WTC11 (cell line): ENCODE data around the gene IL9R. TPM values are rescaled to one million over a fixed set of nuclear protein-coding genes. Genes with fewer than 3 reads are reported as not detected.

Experiments
- ATAC-seq: fragments of 200-7000 bp; cut with Tn5 transposase; 2 replicates; pipeline ENCODE4 v1.10.0; 2021; ENCODE audit warnings: mild to moderate bottlenecking, moderate library complexity
- Bru-seq: library from RNA; stranded (reverse); fragments of 400-500 nt; gene quantifications from one replicate; lab custom pipeline; 2021; lab: Mats Ljungman, UMichigan
- CTCF ChIA-PET: fragments of 300-600 bp; sonication (Branson Sonifier 250); formaldehyde crosslinking; loops from one replicate; lab custom pipeline; 2021; ENCODE audit warnings: antibody characterized with exemption; lab: Charles Lee
- POLR2A ChIA-PET: fragments of 350-600 bp; sonication (Branson Sonifier 250); formaldehyde crosslinking; loops from one replicate; lab custom pipeline; 2021; ENCODE audit warnings: antibody characterized with exemption; lab: Charles Lee
- DNase-seq: peaks from one replicate; pipeline ENCODE4 v3.0.0; 2021; ENCODE audit warnings: low spot score
- H3K27ac Mint-ChIP-seq: 2 replicates; pipeline ENCODE4 v1.8.0; 2021; ENCODE audit warnings: mixed read lengths
- H3K27me3 Mint-ChIP-seq: 2 replicates; pipeline ENCODE4 v1.8.0; 2021; ENCODE audit warnings: low read depth, mild to moderate bottlenecking, moderate library complexity, mixed read lengths
- H3K36me3 Mint-ChIP-seq: 2 replicates; pipeline ENCODE4 v1.8.0; 2021; ENCODE audit warnings: mixed read lengths
- H3K4me1 Mint-ChIP-seq: 2 replicates; pipeline ENCODE4 v1.8.0; 2022; ENCODE audit warnings: mixed read lengths
- H3K4me3 Mint-ChIP-seq: 2 replicates; pipeline ENCODE4 v1.8.0; 2021; ENCODE audit warnings: mild to moderate bottlenecking, moderate library complexity, mixed read lengths
- H3K9me3 Mint-ChIP-seq: 2 replicates; pipeline ENCODE4 v1.8.0; 2021; ENCODE audit warnings: mixed read lengths
- CREB1 ChIP-seq: sonication (generic); formaldehyde crosslinking; IDR thresholded peaks from 2 replicates; pipeline ENCODE4 v1.8.0; 2023; ENCODE audit warnings: mild to moderate bottlenecking, missing genetic modification reagents
- EMX1 ChIP-seq: fragments of 250-450 bp; sonication (Bioruptor Pico); IDR thresholded peaks from 2 replicates; pipeline ENCODE4 v1.8.0; 2021; ENCODE audit warnings: mild to moderate bottlenecking
- ESRRA ChIP-seq: sonication (generic); formaldehyde crosslinking; IDR thresholded peaks from 2 replicates; pipeline ENCODE4 v1.8.1; 2022; ENCODE audit warnings: mild to moderate bottlenecking, missing genetic modification reagents, borderline replicate concordance
- FOXK1 ChIP-seq: sonication (generic); formaldehyde crosslinking; IDR thresholded peaks from 2 replicates; pipeline ENCODE4 v1.8.0; 2022; ENCODE audit warnings: mild to moderate bottlenecking, moderate library complexity, missing genetic modification reagents
- GABPB1 ChIP-seq: sonication (generic); formaldehyde crosslinking; IDR thresholded peaks from 2 replicates; pipeline ENCODE4 v1.8.1; 2023; ENCODE audit warnings: mild to moderate bottlenecking, missing genetic modification reagents
- GTF2I ChIP-seq: fragments of 250-450 bp; sonication (Bioruptor Pico); conservative IDR thresholded peaks from 2 replicates; pipeline ENCODE4 v1.4.0; 2021; ENCODE audit warnings: mild to moderate bottlenecking
- NFE2L1 ChIP-seq: sonication (generic); formaldehyde crosslinking; IDR thresholded peaks from 2 replicates; pipeline ENCODE4 v1.8.1; 2023; ENCODE audit warnings: missing genetic modification reagents
- SOX15 ChIP-seq: fragments of 250-450 bp; sonication (Bioruptor Pico); IDR thresholded peaks from 2 replicates; pipeline ENCODE4 v1.9.0; 2021; ENCODE audit warnings: mild to moderate bottlenecking
- TEAD1 ChIP-seq: sonication (generic); formaldehyde crosslinking; IDR thresholded peaks from 2 replicates; pipeline ENCODE4 v1.8.0; 2022; ENCODE audit warnings: mild to moderate bottlenecking, missing genetic modification reagents
- TEAD4 ChIP-seq: sonication (generic); formaldehyde crosslinking; IDR thresholded peaks from 2 replicates; pipeline ENCODE4 v1.8.0; 2022; ENCODE audit warnings: mild to moderate bottlenecking, missing genetic modification reagents
- TP53 ChIP-seq: sonication (generic); formaldehyde crosslinking; IDR thresholded peaks from 2 replicates; pipeline ENCODE4 v1.8.1; 2023; ENCODE audit warnings: mild to moderate bottlenecking, missing genetic modification reagents
- ZBTB21 ChIP-seq: sonication (generic); formaldehyde crosslinking; IDR thresholded peaks from 2 replicates; pipeline ENCODE4 v1.8.1; 2023; ENCODE audit warnings: mild to moderate bottlenecking, missing genetic modification reagents, borderline replicate concordance
- ZNF219 ChIP-seq: sonication (generic); formaldehyde crosslinking; IDR thresholded peaks from 2 replicates; pipeline ENCODE4 v1.8.0; 2023; ENCODE audit warnings: missing genetic modification reagents, mild to moderate bottlenecking, borderline replicate concordance
- ZNF317 ChIP-seq: sonication (generic); formaldehyde crosslinking; IDR thresholded peaks from 2 replicates; pipeline ENCODE4 v1.8.1; 2023; ENCODE audit warnings: low read depth, mild to moderate bottlenecking, moderate library complexity, missing genetic modification reagents, borderline replicate concordance
- ZNF416 ChIP-seq: fragments of 250-450 bp; sonication (Bioruptor Pico); IDR thresholded peaks from 2 replicates; pipeline ENCODE4 v1.9.0; 2021; ENCODE audit warnings: mild to moderate bottlenecking, inconsistent platforms
- long read RNA-seq, 3 experiments: library from RNA in 1 of 3; library from capped mRNA in 1 of 3; library from polyadenylated mRNA in 1 of 3; unstranded in 2 of 3; stranded (forward) in 1 of 3; transcript quantifications; one replicate each; pipeline ENCODE4 v2.0.0, GENCODE V29; 2021
- total RNA-seq: library from RNA; stranded (reverse); gene quantifications from 3 replicates; pipeline ENCODE4 v1.2.3, GENCODE V29; 2021
- TF ChIP-seq, protein P1 (sequence below): sonication (generic); formaldehyde crosslinking; IDR thresholded peaks from 2 replicates; pipeline ENCODE4 v1.8.0; 2023; ENCODE audit warnings: missing genetic modification reagents, mild to moderate bottlenecking, borderline replicate concordance
- TF ChIP-seq, protein P2 (sequence below): sonication (generic); formaldehyde crosslinking; IDR thresholded peaks from 2 replicates; pipeline ENCODE4 v1.8.1; 2022; ENCODE audit warnings: low read depth, mild to moderate bottlenecking, moderate library complexity, missing genetic modification reagents, borderline replicate concordance
- TF ChIP-seq, protein P3 (sequence below): sonication (generic); formaldehyde crosslinking; IDR thresholded peaks from 2 replicates; pipeline ENCODE4 v1.8.1; 2023; ENCODE audit warnings: mild to moderate bottlenecking, missing genetic modification reagents, moderate library complexity
- TF ChIP-seq, protein P4 (sequence below): fragments of 250-450 bp; sonication (Bioruptor Pico); IDR thresholded peaks from 2 replicates; pipeline ENCODE4 v1.9.0; 2021; ENCODE audit warnings: moderate library complexity, mild to moderate bottlenecking, inconsistent platforms, borderline replicate concordance
- TF ChIP-seq, protein P5 (sequence below): sonication (generic); formaldehyde crosslinking; IDR thresholded peaks from 2 replicates; pipeline ENCODE4 v1.8.0; 2022; ENCODE audit warnings: missing genetic modification reagents
- TF ChIP-seq, protein P6 (sequence below): fragments of 250-450 bp; sonication (Bioruptor Pico); conservative IDR thresholded peaks from 2 replicates; pipeline ENCODE4 v1.9.0; 2021; ENCODE audit warnings: mild to moderate bottlenecking

The IL9R gene, protein sequence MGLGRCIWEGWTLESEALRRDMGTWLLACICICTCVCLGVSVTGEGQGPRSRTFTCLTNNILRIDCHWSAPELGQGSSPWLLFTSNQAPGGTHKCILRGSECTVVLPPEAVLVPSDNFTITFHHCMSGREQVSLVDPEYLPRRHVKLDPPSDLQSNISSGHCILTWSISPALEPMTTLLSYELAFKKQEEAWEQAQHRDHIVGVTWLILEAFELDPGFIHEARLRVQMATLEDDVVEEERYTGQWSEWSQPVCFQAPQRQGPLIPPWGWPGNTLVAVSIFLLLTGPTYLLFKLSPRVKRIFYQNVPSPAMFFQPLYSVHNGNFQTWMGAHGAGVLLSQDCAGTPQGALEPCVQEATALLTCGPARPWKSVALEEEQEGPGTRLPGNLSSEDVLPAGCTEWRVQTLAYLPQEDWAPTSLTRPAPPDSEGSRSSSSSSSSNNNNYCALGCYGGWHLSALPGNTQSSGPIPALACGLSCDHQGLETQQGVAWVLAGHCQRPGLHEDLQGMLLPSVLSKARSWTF
- total RNA-seq = 1.3 to 2.0 TPM (median 1.9 TPM) in 3 replicates
- Bru-seq, nascent RNA = not detected
- long read RNA-seq, experiment 1 = 0 reads
- long read RNA-seq, experiment 2 = 0 reads
- long read RNA-seq, experiment 3 = 0 reads

DNA sequence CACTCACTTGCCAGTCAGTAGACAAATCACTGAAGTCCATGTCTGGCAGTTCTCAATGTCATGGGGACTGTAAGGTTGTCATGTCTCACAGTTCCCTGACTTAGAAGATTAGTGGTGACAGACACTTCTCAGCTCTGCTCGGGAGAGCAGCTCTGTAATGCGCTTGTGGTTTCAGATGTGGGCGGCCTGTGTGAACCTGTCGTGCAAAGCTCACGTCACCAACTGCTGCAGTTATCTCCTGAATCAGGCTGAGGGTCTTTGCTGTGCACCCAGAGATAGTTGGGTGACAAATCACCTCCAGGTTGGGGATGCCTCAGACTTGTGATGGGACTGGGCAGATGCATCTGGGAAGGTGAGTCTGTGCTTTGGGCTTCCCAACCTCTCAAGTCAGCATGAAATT is at the start of gene IL9R:
Gene IL9R, plus strand, starts transcription at position 261 of the 400 bp plus-strand sequence. Its CDS starts 64 bp downstream, at position 325.
- H3K4me3 Mint-ChIP-seq = no peak within 1 kb of the TSS
- no peaks in the 10 kb centered on the region for H3K4me1 Mint-ChIP-seq
- ChIA-PET CTCF (no interaction called here), POLR2A (no interaction called here)
- TF ChIP-seq, protein P1, sequence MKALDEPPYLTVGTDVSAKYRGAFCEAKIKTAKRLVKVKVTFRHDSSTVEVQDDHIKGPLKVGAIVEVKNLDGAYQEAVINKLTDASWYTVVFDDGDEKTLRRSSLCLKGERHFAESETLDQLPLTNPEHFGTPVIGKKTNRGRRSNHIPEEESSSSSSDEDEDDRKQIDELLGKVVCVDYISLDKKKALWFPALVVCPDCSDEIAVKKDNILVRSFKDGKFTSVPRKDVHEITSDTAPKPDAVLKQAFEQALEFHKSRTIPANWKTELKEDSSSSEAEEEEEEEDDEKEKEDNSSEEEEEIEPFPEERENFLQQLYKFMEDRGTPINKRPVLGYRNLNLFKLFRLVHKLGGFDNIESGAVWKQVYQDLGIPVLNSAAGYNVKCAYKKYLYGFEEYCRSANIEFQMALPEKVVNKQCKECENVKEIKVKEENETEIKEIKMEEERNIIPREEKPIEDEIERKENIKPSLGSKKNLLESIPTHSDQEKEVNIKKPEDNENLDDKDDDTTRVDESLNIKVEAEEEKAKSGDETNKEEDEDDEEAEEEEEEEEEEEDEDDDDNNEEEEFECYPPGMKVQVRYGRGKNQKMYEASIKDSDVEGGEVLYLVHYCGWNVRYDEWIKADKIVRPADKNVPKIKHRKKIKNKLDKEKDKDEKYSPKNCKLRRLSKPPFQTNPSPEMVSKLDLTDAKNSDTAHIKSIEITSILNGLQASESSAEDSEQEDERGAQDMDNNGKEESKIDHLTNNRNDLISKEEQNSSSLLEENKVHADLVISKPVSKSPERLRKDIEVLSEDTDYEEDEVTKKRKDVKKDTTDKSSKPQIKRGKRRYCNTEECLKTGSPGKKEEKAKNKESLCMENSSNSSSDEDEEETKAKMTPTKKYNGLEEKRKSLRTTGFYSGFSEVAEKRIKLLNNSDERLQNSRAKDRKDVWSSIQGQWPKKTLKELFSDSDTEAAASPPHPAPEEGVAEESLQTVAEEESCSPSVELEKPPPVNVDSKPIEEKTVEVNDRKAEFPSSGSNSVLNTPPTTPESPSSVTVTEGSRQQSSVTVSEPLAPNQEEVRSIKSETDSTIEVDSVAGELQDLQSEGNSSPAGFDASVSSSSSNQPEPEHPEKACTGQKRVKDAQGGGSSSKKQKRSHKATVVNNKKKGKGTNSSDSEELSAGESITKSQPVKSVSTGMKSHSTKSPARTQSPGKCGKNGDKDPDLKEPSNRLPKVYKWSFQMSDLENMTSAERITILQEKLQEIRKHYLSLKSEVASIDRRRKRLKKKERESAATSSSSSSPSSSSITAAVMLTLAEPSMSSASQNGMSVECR (CRISPR knock-in tag) = no peak
- no peak for TF ChIP-seq ESRRA
- TF ChIP-seq, protein P2, sequence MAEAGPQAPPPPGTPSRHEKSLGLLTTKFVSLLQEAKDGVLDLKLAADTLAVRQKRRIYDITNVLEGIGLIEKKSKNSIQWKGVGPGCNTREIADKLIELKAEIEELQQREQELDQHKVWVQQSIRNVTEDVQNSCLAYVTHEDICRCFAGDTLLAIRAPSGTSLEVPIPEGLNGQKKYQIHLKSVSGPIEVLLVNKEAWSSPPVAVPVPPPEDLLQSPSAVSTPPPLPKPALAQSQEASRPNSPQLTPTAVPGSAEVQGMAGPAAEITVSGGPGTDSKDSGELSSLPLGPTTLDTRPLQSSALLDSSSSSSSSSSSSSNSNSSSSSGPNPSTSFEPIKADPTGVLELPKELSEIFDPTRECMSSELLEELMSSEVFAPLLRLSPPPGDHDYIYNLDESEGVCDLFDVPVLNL (CRISPR knock-in tag) = no peak
- TF ChIP-seq TEAD4 (CRISPR knock-in tag) = no peak
- no peak for TF ChIP-seq EMX1 (CRISPR knock-in tag)
- TF ChIP-seq CREB1 (CRISPR knock-in tag) = no peak
- TF ChIP-seq ZNF416 (CRISPR knock-in tag) = no peak
- TF ChIP-seq FOXK1 (CRISPR knock-in tag) = no peak
- TF ChIP-seq SOX15 (CRISPR knock-in tag) = no peak
- TF ChIP-seq, protein P3, sequence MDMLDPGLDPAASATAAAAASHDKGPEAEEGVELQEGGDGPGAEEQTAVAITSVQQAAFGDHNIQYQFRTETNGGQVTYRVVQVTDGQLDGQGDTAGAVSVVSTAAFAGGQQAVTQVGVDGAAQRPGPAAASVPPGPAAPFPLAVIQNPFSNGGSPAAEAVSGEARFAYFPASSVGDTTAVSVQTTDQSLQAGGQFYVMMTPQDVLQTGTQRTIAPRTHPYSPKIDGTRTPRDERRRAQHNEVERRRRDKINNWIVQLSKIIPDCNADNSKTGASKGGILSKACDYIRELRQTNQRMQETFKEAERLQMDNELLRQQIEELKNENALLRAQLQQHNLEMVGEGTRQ = no peak
- TF ChIP-seq TP53 = no peak
- ATAC-seq (no peak), DNase-seq (no peak)
- peaks cover 5% of the 10 kb centered on the region; the same call in 1 of the 2 replicates for H3K27me3 Mint-ChIP-seq
- no peak within 1 kb of the TSS for H3K27ac Mint-ChIP-seq
- peaks cover 27% of the 10 kb centered on the region for H3K9me3 Mint-ChIP-seq
- H3K36me3 Mint-ChIP-seq = peaks cover 14% of the 10 kb centered on the region

DNA sequence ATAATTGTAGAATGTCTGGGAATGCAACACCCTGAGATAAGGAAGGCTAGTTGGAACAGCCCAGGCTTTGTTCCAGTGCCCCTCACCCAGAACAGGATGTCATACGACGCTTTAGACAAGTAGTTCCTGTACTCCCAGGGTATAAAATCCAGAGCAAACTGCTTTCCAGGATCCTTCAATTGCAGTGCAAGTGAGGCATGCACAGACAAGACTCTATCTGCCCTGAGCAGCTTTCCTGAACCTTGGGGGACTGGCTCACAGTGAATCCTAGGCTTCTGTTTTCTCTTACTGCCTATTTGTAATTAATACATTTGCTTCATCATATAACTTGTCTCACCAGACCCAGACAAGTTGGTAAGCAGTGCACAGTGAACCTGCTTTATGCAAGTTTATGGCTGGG is 48.4 kb upstream of the IL9R start:
- H3K4me3 Mint-ChIP-seq = no peak overlapping the region
- H3K4me1 Mint-ChIP-seq = no peaks in the 10 kb centered on the region
- CTCF ChIA-PET = no interaction called here
- no peaks in the 10 kb centered on the region for H3K27me3 Mint-ChIP-seq
- DNase-seq (no peak), ATAC-seq (no peak)
- POLR2A ChIA-PET = no interaction called here
- H3K36me3 Mint-ChIP-seq = peaks cover 16% of the 10 kb centered on the region
- no peak overlapping the region for H3K27ac Mint-ChIP-seq
- H3K9me3 Mint-ChIP-seq = peaks cover 14% of the 10 kb centered on the region
- TF ChIP-seq ZBTB21 (CRISPR knock-in tag) (no peak), TEAD1 (CRISPR knock-in tag) (no peak), GABPB1 (CRISPR knock-in tag) (no peak), ZNF219 (CRISPR knock-in tag) (no peak), GTF2I (no peak), NFE2L1 (CRISPR knock-in tag) (no peak), ZNF317 (CRISPR knock-in tag) (no peak)
- TF ChIP-seq, protein P4, sequence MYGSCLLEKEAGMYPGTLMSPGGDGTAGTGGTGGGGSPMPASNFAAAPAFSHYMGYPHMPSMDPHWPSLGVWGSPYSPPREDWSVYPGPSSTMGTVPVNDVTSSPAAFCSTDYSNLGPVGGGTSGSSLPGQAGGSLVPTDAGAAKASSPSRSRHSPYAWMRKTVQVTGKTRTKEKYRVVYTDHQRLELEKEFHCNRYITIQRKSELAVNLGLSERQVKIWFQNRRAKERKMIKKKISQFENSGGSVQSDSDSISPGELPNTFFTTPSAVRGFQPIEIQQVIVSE (CRISPR knock-in tag) = no peak
- TF ChIP-seq, protein P5, sequence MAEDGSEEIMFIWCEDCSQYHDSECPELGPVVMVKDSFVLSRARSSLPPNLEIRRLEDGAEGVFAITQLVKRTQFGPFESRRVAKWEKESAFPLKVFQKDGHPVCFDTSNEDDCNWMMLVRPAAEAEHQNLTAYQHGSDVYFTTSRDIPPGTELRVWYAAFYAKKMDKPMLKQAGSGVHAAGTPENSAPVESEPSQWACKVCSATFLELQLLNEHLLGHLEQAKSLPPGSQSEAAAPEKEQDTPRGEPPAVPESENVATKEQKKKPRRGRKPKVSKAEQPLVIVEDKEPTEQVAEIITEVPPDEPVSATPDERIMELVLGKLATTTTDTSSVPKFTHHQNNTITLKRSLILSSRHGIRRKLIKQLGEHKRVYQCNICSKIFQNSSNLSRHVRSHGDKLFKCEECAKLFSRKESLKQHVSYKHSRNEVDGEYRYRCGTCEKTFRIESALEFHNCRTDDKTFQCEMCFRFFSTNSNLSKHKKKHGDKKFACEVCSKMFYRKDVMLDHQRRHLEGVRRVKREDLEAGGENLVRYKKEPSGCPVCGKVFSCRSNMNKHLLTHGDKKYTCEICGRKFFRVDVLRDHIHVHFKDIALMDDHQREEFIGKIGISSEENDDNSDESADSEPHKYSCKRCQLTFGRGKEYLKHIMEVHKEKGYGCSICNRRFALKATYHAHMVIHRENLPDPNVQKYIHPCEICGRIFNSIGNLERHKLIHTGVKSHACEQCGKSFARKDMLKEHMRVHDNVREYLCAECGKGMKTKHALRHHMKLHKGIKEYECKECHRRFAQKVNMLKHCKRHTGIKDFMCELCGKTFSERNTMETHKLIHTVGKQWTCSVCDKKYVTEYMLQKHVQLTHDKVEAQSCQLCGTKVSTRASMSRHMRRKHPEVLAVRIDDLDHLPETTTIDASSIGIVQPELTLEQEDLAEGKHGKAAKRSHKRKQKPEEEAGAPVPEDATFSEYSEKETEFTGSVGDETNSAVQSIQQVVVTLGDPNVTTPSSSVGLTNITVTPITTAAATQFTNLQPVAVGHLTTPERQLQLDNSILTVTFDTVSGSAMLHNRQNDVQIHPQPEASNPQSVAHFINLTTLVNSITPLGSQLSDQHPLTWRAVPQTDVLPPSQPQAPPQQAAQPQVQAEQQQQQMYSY (CRISPR knock-in tag) = no peak
- TF ChIP-seq, protein P6, sequence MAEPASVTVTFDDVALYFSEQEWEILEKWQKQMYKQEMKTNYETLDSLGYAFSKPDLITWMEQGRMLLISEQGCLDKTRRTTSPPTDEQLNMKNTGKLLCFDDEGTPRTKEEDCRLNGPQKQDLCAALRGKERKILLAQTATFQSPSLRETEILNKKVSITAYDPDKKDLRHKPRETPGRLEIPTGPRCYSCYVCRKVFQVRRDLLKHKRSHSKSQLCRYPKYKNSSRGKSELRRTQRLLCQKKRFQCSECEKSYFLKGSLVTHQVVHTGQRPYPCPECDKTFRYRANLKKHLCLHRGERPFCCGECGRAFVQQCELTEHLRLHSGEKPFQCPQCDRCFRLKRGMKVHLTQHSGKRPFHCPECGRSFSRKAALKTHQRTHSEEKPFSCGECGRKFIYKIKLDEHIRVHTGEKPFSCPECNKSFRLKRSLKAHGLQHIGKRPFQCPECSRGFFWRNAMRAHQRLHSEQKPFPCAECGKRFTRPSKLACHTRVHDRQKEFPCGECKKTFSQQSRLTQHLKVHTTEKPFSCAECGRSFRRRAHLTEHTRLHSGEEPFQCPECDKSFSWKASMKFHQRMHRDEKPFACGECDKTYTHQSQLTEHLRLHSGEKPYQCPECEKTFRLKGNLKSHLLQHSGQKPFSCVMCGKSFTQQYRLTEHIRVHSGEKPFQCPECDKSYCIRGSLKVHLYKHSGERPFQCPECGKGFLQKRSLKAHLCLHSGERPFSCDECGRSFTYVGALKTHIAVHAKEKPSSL (CRISPR knock-in tag) = no peak
